NCI-H2227 (cell line): ENCODE results near the gene CELF5.
"Not testable (repeated sequence)": the region's sequence is repeated elsewhere in the genome, so short reads cannot be mapped to it uniquely, and the experiment has no call there.

Source experiments
- DNase-seq: peaks from one replicate; lab custom pipeline; 2025; ENCODE audit not compliant: unreplicated experiment; lab: John Stamatoyannopoulos, UW

The CELF5 gene

GRCh38 chr19:3342246-3342645 lies 117.8 kb downstream of the CELF5 start:
- DNase-seq: no peak

DNA sequence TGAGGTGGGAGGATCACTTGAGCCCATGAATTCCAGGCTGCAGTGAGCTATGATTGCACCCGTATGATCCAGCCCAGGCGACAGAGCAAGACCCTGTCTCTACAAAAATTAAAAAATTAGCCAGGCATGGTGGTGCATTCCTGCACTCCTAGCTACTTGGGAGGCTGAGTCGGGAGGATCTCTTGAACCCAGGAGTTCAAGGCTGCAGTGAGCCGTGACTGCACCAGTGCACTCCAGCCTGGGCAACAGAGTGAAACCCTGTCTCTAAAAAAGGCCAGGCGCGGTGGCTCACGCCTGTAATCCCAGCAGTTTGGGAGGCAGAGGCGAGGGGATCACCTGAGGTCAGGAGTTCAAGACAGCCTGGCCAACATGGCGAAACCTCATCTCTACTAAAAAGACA lies 118.5 kb downstream of the CELF5 start:
- not testable (repeated sequence) for DNase-seq

- no peak for DNase-seq
Observed at GRCh38 chr19:3343619-3344502, 119.4 kb downstream of the CELF5 start.

GRCh38 chr19:3344608-3345598 lies 120.4 kb downstream of the CELF5 start:
- DNase-seq: no peak

- DNase-seq: no peak
Observed at GRCh38 chr19:3345850-3346460, 121.5 kb downstream of the CELF5 start.
